HG02870 (cell line): ENCODE measurements around the gene PRKCE.

Experiments used
- ATAC-seq: cut with Tn5 transposase; IDR thresholded peaks from one replicate; pipeline ENCODE4 v1.9.1; 2021; ENCODE audit warnings: mild to moderate bottlenecking, moderate library complexity; ENCODE audit not compliant: unreplicated experiment

Gene PRKCE

GRCh38 chr2:46171411-46171953 is 520.0 kb downstream of the PRKCE start:
- ATAC-seq: no peak

GRCh38 chr2:46171996-46172546 is 520.6 kb downstream of the PRKCE start:
- no peak for ATAC-seq

- no peak for ATAC-seq
These were observed 521.6 kb downstream of the PRKCE start for GRCh38 chr2:46173030-46173429.

GRCh38 chr2:46173636-46174250 is 522.3 kb downstream of the PRKCE start:
- ATAC-seq: no peak

- no peak for ATAC-seq
These were observed 523.1 kb downstream of the PRKCE start for GRCh38 chr2:46174345-46175170.

- no peak for ATAC-seq
These were observed 523.9 kb downstream of the PRKCE start for GRCh38 chr2:46175419-46175818.

GRCh38 chr2:46177461-46178089 is 526.1 kb downstream of the PRKCE start:
- no peak for ATAC-seq

- ATAC-seq: no peak
These were observed 527.7 kb downstream of the PRKCE start for GRCh38 chr2:46179037-46179621.

GRCh38 chr2:46180189-46180588 is 528.7 kb downstream of the PRKCE start:
- no peak for ATAC-seq

- ATAC-seq: no peak
These were observed 529.8 kb downstream of the PRKCE start for GRCh38 chr2:46181306-46181705.

- no peak for ATAC-seq
These were observed 530.5 kb downstream of the PRKCE start for GRCh38 chr2:46181789-46182530.

- no peak for ATAC-seq
These were observed 532.0 kb downstream of the PRKCE start for GRCh38 chr2:46183426-46183825.

- no peak for ATAC-seq
These were observed 533.5 kb downstream of the PRKCE start for GRCh38 chr2:46184794-46185583.

- ATAC-seq: peak; percentile 86
These were observed 535.7 kb downstream of the PRKCE start for GRCh38 chr2:46187112-46187618.

GRCh38 chr2:46188041-46188716 is 536.7 kb downstream of the PRKCE start:
- no peak for ATAC-seq

- ATAC-seq: no peak
These were observed 541.9 kb downstream of the PRKCE start for GRCh38 chr2:46193356-46193755.

- ATAC-seq: no peak
These were observed 542.4 kb downstream of the PRKCE start for GRCh38 chr2:46193855-46194254.

GRCh38 chr2:46194856-46195255 is 543.4 kb downstream of the PRKCE start:
- ATAC-seq: no peak

GRCh38 chr2:46195819-46196218 is 544.3 kb downstream of the PRKCE start:
- ATAC-seq: no peak
